BLaER1 treated with 17β-estradiol and CSF1 and Interleukin-3, amounts not matched to agents 10 nM and 100 nM (cell line): Measurements from ENCODE around the gene PPWD1.

ENCODE experiments used
- H3K27ac ChIP-seq, 11 experiments: shearing (Covaris generic); formaldehyde crosslinking; 2 replicates each; pipeline ENCODE4 v1.8.1; 2022
- H3K27me3 ChIP-seq, 11 experiments: shearing (Covaris generic); formaldehyde crosslinking; 2 replicates each; pipeline ENCODE4 v1.8.1; 2022
- H3K36me3 ChIP-seq, 11 experiments: shearing (Covaris generic); formaldehyde crosslinking; 2 replicates each; pipeline ENCODE4 v1.8.1; 2022
- H3K4me1 ChIP-seq, 10 experiments: shearing (Covaris generic); formaldehyde crosslinking; 2 replicates each; pipeline ENCODE4 v1.8.1; 2022
- H3K4me2 ChIP-seq, 11 experiments: shearing (Covaris generic); formaldehyde crosslinking; 2 replicates each; pipeline ENCODE4 v1.8.1; 2022
- H3K4me3 ChIP-seq, 10 experiments: shearing (Covaris generic); formaldehyde crosslinking; 2 replicates each; pipeline ENCODE4 v1.8.1; 2022
- H3K9ac ChIP-seq, 11 experiments: shearing (Covaris generic); formaldehyde crosslinking; 2 replicates each; pipeline ENCODE4 v1.8.1; 2022
- H3K9me3 ChIP-seq, 11 experiments: shearing (Covaris generic); formaldehyde crosslinking; replicated peaks in 1 of 11; 2 replicates each; pipeline ENCODE4 v1.8.1; 2022
- H4K20me1 ChIP-seq, 11 experiments: shearing (Covaris generic); formaldehyde crosslinking; 2 replicates each; pipeline ENCODE4 v1.8.1; 2022
- Cebpa-rat ChIP-seq, 11 experiments: shearing (Covaris generic); IDR thresholded peaks; 2 replicates each; pipeline ENCODE4 v1.8.1; 2022

Gene PPWD1

DNA sequence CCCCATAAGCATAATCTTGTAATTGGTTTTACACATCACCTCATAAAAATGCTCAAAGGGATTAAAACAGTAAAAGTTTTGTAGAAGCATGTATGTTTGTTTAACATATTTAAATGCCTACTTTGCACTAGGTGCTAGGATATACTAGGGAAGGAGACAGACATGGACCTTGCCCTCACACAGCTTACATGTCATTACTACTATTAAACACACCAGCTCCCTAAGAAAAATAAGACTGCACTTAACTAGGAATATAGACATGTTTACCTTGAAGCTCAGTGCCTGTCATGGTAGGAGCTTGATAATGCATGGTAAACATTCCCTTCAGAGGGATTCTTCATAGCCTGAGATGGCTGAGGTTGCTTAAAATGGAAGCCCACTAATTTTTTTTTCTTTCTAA is 67.9 kb downstream of the PPWD1 start:
- Histone ChIP-seq H3K4me2 (no peak overlapping the region), H3K27me3 (no peaks in the 10 kb centered on the region), H3K36me3 (peaks cover 15 to 38% (median 27%) of the 10 kb centered on the region in 11 experiments), H3K9ac (no peak overlapping the region), H3K27ac (no peak overlapping the region), H4K20me1 (peaks cover 0 to 11% (median 0%) of the 10 kb centered on the region in 11 experiments; a peak in 4 of 22 replicates), H3K9me3 (no peaks in the 10 kb centered on the region), H3K4me1 (peaks cover 4 to 11% (median 9%) of the 10 kb centered on the region in 10 experiments), H3K4me3 (no peak overlapping the region)
- TF ChIP-seq Cebpa-rat (IDR thresholded peaks at IDR 0.05): no peak
